NCI-H1092 (cell line): ENCODE data around the gene CTNNA2.

Experiments used
- DNase-seq: peaks from one replicate; lab custom pipeline; 2025; lab: John Stamatoyannopoulos, UW

CTNNA2 gene

GRCh38 chr2:79713131-79713785, 200.4 kb downstream of the CTNNA2 start:
- DNase-seq, result no peak

GRCh38 chr2:79714283-79714682, 201.4 kb downstream of the CTNNA2 start:
- no peak for DNase-seq

- no peak for DNase-seq
Observed at GRCh38 chr2:79715338-79715737, 202.5 kb downstream of the CTNNA2 start.

GRCh38 chr2:79716266-79716665, 203.4 kb downstream of the CTNNA2 start:
- DNase-seq, result no peak

- DNase-seq, result no peak
Observed at GRCh38 chr2:79717364-79718007, 204.6 kb downstream of the CTNNA2 start.

GRCh38 chr2:79721061-79721460, 208.2 kb downstream of the CTNNA2 start:
- no peak for DNase-seq

- no peak for DNase-seq
Observed at GRCh38 chr2:79721966-79722365, 209.1 kb downstream of the CTNNA2 start.

GRCh38 chr2:79723830-79724229, 211.0 kb downstream of the CTNNA2 start:
- DNase-seq, result no peak

- DNase-seq, result no peak
Observed at GRCh38 chr2:79729532-79729931, 216.7 kb downstream of the CTNNA2 start.

- no peak for DNase-seq
Observed at GRCh38 chr2:79734518-79734917, 221.7 kb downstream of the CTNNA2 start.

- no peak for DNase-seq
Observed at GRCh38 chr2:79740879-79741443, 228.1 kb downstream of the CTNNA2 start.

GRCh38 chr2:79750321-79750720, 237.5 kb downstream of the CTNNA2 start:
- no peak for DNase-seq

GRCh38 chr2:79757526-79757925, 244.7 kb downstream of the CTNNA2 start:
- DNase-seq, result no peak

GRCh38 chr2:79758042-79758441, 245.2 kb downstream of the CTNNA2 start:
- DNase-seq, result no peak

- no peak for DNase-seq
Observed at GRCh38 chr2:79758749-79759282, 246.0 kb downstream of the CTNNA2 start.

GRCh38 chr2:79770926-79771325, 258.1 kb downstream of the CTNNA2 start:
- no peak for DNase-seq

GRCh38 chr2:79771493-79771892, 258.6 kb downstream of the CTNNA2 start:
- no peak for DNase-seq

GRCh38 chr2:79774016-79774415, 261.2 kb downstream of the CTNNA2 start:
- no peak for DNase-seq

GRCh38 chr2:79776461-79776860, 263.6 kb downstream of the CTNNA2 start:
- no peak for DNase-seq

- DNase-seq, result no peak
Observed at GRCh38 chr2:79780781-79781180, 267.9 kb downstream of the CTNNA2 start.

- no peak for DNase-seq
Observed at GRCh38 chr2:79782576-79783452, 270.0 kb downstream of the CTNNA2 start.

GRCh38 chr2:79788952-79789651, 276.3 kb downstream of the CTNNA2 start:
- DNase-seq, result no peak
